OCI-LY1 (cell line): Measurements from ENCODE around the gene PSMA7.

Experiments used
- EZH2 ChIP-seq: fragments of 200-600 bp; sonication (generic), shearing (Covaris generic); IDR thresholded peaks from 2 replicates; pipeline ENCODE4 v1.8.0; 2017; ENCODE audit warnings: borderline replicate concordance, mixed run types, mild to moderate bottlenecking, antibody characterized with exemption, low read length, moderate library complexity, mixed read lengths
- TF ChIP-seq, protein P1 (sequence below): fragments of 200-600 bp; sonication (generic), shearing (Covaris generic); IDR thresholded peaks from 2 replicates; pipeline ENCODE4 v1.5.1; 2017; ENCODE audit warnings: mild to moderate bottlenecking, antibody characterized with exemption, low read length, moderate library complexity, mixed read lengths

DNA sequence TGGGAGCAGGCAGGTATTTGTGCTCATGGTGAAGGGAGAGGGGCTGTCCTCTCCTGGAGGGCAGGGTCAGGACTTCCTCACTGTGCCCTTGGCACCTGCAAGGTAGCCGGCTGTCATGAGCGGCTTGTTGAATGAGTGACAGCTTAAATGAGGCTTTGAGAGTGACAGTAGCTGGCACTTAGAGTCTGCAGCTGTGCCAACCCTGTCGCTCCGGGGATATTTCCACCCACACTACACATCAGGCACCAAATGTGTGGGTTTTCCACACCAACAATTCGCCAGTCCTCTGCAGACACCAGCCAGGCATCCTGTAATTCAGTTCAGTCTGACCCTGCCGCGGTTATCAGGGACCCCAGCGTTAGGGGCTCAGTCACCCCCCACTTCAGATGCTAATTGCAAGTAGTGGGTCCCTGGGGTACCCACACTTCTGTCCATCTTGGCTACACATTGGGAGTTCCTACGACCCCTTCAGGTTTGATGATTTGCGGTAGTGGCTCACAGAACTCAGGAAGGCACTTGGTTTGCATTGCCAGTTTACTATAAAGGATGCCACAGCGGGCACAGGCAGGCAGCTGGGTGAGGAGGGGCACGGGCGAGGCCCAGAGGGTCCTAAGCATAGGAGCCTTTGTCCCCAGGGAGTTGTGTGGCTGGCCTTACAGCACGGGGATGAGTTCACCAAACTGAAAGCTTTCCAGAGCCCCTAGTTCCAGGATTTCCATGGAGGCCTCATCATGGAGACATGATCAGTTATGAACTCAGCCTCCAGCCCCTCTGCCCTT is 48.8 kb upstream of the PSMA7 start:
- TF ChIP-seq, protein P1, sequence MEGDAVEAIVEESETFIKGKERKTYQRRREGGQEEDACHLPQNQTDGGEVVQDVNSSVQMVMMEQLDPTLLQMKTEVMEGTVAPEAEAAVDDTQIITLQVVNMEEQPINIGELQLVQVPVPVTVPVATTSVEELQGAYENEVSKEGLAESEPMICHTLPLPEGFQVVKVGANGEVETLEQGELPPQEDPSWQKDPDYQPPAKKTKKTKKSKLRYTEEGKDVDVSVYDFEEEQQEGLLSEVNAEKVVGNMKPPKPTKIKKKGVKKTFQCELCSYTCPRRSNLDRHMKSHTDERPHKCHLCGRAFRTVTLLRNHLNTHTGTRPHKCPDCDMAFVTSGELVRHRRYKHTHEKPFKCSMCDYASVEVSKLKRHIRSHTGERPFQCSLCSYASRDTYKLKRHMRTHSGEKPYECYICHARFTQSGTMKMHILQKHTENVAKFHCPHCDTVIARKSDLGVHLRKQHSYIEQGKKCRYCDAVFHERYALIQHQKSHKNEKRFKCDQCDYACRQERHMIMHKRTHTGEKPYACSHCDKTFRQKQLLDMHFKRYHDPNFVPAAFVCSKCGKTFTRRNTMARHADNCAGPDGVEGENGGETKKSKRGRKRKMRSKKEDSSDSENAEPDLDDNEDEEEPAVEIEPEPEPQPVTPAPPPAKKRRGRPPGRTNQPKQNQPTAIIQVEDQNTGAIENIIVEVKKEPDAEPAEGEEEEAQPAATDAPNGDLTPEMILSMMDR = no peak
- no peak for TF ChIP-seq EZH2
